Retina (tissue), 1 donor: ENCODE data around the gene COL8A2.
A peak's percentile ranks its signal among the peaks of the same experiment; 100 is the strongest.

Experiments used
- DNase-seq: peaks from one replicate; pipeline ENCODE4 v3.0.0-alpha.2; 2016

Gene COL8A2

DNA sequence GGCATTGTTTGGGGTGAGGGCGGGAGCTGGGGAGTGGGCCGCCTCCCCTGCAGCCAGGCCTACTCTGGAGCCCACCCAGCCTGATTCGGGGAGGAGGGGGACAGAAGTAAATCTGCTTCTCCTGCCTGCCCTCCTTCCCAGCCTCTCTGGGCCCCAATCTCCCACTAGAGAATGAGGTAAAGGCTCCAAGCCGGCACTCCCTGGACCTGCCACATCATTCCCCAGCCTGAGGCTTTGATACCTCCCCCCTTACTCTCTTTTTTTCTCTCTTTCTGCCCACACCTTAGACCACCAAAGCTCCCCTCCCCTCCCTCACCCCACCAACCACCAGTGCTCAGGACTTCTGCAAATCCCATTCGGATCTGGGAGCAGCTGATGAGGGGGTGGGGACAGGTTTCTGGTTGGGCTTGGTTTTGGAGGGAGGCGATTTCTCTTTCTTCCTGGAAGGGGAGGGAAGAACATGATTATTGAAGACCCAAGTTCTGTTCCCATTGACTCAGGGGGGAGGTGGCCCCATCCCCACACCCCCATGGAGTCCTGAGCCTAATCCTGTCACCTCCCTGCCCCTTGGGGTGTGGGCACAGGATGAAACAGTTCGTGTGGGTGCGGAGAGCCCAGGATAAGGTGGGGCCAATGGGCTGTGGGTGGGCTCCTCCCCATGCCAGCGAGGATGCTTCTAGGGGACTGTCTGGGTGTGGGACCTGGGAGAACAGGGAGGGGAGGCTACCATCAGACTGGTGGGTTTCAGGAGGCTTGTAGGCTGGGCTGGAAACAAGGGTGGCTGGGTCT lies 32.3 kb upstream of the COL8A2 start:
- peak; percentile 16 for DNase-seq

GRCh38 chr1:36156329-36157114 lies 31.5 kb upstream of the COL8A2 start:
- DNase-seq = peak; percentile 90

- DNase-seq = peak; percentile 90
These were observed 30.6 kb upstream of the COL8A2 start, which contains the start of gene MAP7D1 for GRCh38 chr1:36155408-36156328. TSS of gene MAP7D1 (plus strand) at chr1:36156160. CDS start at chr1:36156418, 258 bp downstream.

GRCh38 chr1:36154765-36155407 lies 29.9 kb upstream of the COL8A2 start:
- DNase-seq = no peak

DNA sequence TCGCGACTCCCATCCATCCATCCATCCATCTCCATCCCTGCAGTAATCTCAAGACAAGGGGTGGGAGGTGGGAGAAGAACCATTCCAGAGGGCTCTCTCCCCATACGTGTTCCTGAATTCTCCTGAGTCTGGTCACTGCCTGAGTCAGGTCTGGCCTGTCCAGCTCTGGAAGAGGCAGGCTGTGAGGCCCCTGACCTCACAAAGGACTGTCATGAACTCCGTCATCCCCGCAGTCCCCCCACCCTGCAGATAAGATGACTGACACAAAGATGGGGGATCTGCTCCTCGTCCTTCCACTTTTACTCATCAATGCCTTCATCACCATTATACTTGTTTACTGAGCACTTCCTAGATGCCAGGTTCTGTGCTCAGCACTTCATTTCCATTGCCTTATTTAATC lies 29.3 kb upstream of the COL8A2 start:
- no peak for DNase-seq

GRCh38 chr1:36153476-36153875 lies 28.5 kb upstream of the COL8A2 start:
- DNase-seq = no peak

DNA sequence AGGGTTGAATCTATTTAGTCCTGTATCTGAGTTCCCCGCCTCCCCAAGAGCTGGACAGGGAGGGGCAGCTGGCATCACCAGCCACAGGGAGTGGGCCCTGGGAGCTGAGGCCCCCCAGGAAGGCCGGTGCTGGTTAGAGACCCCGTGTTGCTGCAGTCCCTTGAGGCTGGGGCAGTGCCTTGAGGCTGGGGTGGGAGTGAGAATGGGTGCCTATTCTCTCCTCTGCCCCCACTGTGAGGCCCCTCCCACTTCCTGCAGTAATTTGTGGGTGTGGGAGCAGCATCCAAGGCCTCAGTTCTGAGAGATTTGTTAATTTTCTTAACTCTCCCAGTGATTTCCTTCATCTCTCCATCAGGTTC lies 26.8 kb upstream of the COL8A2 start:
- DNase-seq = no peak

DNA sequence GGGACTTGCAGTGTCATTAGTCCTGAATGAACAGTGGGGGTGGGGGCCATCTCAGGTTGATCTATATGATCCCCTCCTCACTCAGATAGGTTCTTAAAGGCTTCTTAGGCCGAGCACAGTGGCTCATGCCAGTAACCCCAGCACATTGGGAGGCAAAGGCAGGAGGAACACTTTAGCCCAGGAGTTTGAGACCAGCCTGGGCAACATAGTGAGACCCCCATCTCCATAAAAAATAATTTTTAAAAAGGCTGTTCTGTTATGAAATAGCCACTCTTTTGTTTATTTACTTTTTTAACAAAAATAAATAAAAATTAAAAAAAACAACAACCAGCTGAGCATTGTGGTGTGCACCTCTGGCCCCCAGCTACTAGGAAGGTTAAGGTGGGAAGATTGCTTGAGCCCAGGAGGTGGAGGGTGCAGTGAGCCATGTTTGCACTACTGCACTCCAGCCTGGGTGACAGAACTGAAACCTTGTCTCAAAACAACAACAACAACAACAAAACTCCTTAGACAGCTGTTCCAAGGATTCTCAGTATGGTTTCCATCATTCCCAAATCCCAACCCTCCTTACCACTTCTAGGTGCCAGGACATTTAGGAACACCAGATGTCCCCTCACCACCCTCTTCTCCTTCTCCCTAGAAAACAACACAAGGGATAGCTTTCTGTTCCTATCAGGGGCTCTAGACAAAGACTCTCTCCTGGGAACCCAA lies 26.3 kb upstream of the COL8A2 start:
- peak; percentile 14 for DNase-seq

- DNase-seq = peak; percentile 86
These were observed 25.5 kb upstream of the COL8A2 start for GRCh38 chr1:36150296-36151133.

- no peak for DNase-seq
These were observed 24.9 kb upstream of the COL8A2 start for GRCh38 chr1:36149973-36150295.

GRCh38 chr1:36149237-36149972 lies 24.4 kb upstream of the COL8A2 start, which contains the start of gene TRAPPC3:
TSS of gene TRAPPC3 (minus strand) at chr1:36149486. CDS start at chr1:36149378, 108 bp downstream.
- DNase-seq = peak; percentile 99

DNA sequence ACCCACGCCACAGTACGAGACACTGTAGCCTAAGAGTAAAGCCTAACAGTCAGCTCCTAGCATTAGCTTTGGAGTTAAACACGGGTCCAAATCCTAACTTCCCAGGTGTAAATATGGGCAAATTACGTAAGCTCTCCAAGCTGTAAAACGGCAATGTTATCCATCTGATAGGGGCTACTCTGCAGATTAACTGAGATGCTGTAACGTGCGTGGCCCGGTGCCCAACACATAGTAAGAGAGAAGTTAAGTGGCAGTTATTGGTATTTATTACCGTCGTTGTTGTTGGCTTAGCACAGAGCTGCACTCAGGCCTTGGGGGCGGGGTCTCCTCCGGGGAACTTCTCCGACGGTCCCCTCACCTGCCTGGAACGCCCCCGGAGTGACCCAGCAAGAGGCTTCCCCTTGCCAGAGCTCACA lies 23.8 kb upstream of the COL8A2 start:
- DNase-seq = no peak

DNA sequence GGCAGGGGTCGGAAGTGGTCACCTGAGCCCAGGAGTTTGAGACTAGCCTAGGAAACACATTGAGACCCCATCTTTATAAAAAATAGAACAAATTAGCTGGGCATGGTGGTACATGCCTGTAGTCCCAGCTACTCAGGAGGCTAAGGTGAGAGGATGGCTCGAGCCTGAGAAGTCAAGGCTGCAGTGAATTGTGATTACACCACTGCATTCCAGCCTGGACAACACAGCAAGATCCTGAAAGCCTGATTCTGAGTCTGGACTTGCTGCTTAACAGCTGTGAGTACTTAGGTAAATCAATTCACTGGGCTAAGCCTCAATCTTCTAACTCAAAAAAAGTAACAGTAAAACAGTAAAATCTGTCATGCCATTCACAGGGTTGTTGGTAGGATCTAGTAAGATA lies 19.4 kb upstream of the COL8A2 start:
- DNase-seq = no peak

GRCh38 chr1:36143424-36143823 lies 18.4 kb upstream of the COL8A2 start:
- no peak for DNase-seq

- no peak for DNase-seq
These were observed 17.1 kb upstream of the COL8A2 start for GRCh38 chr1:36142121-36142520.

DNA sequence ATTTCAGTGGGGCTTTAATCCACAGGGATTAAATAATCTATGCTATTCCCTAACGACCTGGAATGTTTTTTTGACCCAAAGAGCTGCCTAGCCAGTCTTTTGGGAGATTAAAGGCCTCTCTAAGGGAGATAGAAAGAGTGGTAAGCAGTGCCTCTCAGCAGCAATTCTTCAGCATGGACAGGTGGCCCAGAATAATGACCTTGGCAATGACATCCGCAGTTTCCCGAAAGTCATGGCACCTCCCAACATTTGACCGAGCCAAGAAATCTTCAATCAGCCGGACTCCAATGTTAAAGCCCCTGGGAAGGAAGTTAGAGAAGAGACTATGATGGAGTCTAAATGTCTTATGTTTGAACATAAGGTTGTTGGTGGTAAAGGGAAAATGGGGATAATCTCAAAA lies 14.5 kb upstream of the COL8A2 start:
- no peak for DNase-seq

DNA sequence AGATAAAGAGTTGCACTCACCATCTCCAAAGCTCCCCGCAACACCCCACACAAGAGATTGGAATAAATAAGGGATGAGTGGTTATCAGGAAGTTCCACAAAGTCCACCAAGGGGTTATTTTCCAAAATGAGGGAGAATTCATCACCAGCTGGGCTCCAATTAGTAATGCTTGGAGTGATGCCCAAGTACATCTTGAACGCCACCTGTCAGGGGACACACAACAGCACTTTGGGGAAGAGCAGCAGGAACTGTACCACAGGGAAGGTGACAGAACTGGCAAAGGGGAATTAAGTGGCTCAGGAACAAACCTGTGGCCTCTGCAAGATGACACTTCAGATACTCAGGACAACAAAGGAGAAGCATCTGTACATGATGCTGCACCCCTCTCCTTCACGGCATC lies 12.8 kb upstream of the COL8A2 start:
- no peak for DNase-seq

DNA sequence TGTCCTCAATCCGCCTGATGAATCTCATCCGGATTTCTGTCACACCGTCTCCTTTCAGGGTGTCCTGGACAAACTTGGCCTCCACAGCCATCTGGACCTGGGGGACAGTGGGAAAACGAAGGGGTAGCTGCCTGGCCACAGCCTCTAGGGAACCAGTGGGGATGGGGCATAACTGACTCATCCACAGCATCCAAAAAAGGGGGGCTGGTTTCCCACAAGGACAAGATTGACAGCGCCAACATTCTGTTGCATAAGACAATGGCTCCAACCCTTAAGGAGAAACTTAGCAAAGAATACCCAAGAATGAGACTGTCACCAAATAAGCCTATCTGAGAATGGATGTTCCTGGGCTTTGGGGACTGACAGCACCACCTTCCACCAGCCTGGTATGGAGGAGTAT lies 12.2 kb upstream of the COL8A2 start:
- DNase-seq = no peak

DNA sequence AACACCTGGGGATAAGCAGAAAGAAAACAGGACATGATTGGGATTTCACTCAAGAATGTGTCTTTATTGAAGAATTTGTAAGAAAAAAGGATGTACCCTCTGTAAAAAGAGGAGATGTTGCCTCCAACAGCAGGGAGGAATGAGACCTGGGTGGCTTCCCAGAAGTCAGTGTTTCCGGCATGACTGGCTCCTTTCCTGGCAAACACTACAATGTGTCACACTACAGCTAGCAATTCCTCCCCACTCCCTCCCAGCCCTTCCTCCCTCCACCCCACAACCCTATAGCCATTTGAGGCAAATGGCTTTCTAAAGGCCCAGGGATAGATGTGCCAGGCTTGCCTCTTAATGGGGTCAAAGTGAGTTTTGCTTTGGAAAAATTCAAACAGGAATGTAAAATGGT lies 11.5 kb upstream of the COL8A2 start:
- no peak for DNase-seq

DNA sequence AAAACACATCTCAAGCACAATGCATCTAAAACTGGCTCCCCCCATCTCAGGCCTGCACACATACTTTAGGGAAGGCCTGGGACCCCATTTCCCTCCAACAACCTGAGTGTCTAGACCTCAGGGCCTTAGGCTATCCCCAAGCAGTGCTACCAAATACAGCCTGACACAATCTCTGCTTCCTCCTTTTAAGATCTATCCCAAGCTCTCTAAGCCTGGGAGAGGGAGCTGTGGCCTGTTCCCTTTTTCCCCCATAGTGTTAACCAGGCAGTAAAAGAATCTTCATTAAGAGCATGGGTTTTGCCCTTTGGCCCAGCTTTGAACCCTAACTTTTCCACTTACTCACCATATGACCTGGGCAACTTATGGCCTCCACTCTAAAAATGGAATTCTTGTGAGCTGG lies 10.8 kb upstream of the COL8A2 start:
- no peak for DNase-seq
